ENCODE results near the gene SMAD4. TPM values are rescaled to one million over a fixed set of nuclear protein-coding genes. Genes with fewer than 3 reads are reported as not detected.

SMAD4 gene
- total and polyA plus RNA-seq, 2 of the 8 experiments (the other 6 are each of a cell fraction or from before 2014, with no cell fraction given), result 86.5 to 139 TPM

GRCh38 chr18:51017140-51017879 is 12.7 kb upstream of the SMAD4 start:
- peak overlapping the region; percentile 84 for H2BK12ac ChIP-seq (ENCODE audit: low read depth, low read length)
- peaks cover 4 to 17% (median 9%) of the 10 kb centered on the region in 4 experiments for H3K4me1 ChIP-seq (replicated peaks in 1 of 4; ENCODE audit: control insufficient read depth in 3 of 4, insufficient read depth in 4 of 4, low read length in 3 of 4)
- no peaks in the 10 kb centered on the region for H3K9me3 ChIP-seq (ENCODE audit: insufficient read depth in 2 of 2, low read depth in 1 of 2, low read length in 1 of 2)
- H4K8ac ChIP-seq (ENCODE audit: extremely low read depth, insufficient read depth, low read length), result no peak overlapping the region; the same call in 1 of the 2 replicates
- peak overlapping the region; percentile 53 for H3K18ac ChIP-seq (ENCODE audit: extremely low read depth, low read length)
- ChIA-PET CTCF (ENCODE audit: partially characterized antibody) (interaction anchor here (0.7 to 1.4 kb wide), 7 partner anchors 9 to 196 kb away, joined by 3 read pairs; no protein-coding TSS in a partner anchor), POLR2A (ENCODE audit: partially characterized antibody) (interaction anchor here (0.8 to 1.9 kb wide), 8 partner anchors 11 to 139 kb away, joined by 3 to 6 read pairs (median 4); partner anchors contain the start of genes ELAC1, ME2 and SMAD4)
- H2AFZ ChIP-seq (ENCODE audit: low read length), result peak overlapping the region; percentile 70
- peak overlapping the region; percentile 18; the same call in 1 of the 2 replicates for H3K27ac ChIP-seq (ENCODE audit: low read depth, low read length)
- H2BK5ac ChIP-seq (ENCODE audit: low read depth, low read length), result peak overlapping the region; percentile 77; the same call in 1 of the 2 replicates
- H4K5ac ChIP-seq (ENCODE audit: insufficient read length, low read depth, low read length), result no peak overlapping the region
- 66% methylated on average over 8 of the region's 8 CpGs; no CpG with 5 or more reads in 1 of the 2 experiments for WGBS, 2 experiments (ENCODE audit: extremely low coverage in 1 of 2, insufficient coverage in 1 of 2, insufficient read length in 1 of 2, insufficient replicate concordance in 2 of 2, low coverage in 1 of 2, low lambda C conversion rate in 2 of 2, missing lambda C conversion rate in 1 of 2)
- FAIRE-seq (peak; percentile 78), DNase-seq (ENCODE audit: low read depth in 1 of 2, low spot score in 2 of 2) (peak in 1 of 2 experiments; percentile 56)
- H3K36me3 ChIP-seq (ENCODE audit: control insufficient read depth in 2 of 4, insufficient read depth in 4 of 4, low read length in 3 of 4), result no peaks in the 10 kb centered on the region
- peak overlapping the region; percentile 3; the same call in 1 of the 2 replicates for H2BK20ac ChIP-seq (ENCODE audit: low read length)
- H3K27me3 ChIP-seq (replicated peaks in 1 of 4; ENCODE audit: control insufficient read depth in 3 of 4, extremely low read depth in 1 of 4, insufficient read depth in 3 of 4, low read length in 3 of 4), result no peaks in the 10 kb centered on the region
- H3K4me2 ChIP-seq (ENCODE audit: insufficient read depth in 1 of 2, low read depth in 2 of 2, low read length in 2 of 2), result peak overlapping the region; percentile 2 to 42; a peak in 2 of 4 replicates
- no peak overlapping the region for H3K4me3 ChIP-seq (ENCODE audit: extremely low read depth in 1 of 4, insufficient read depth in 2 of 4, low read depth in 3 of 4, low read length in 4 of 4)
- no peak overlapping the region for H2BK15ac ChIP-seq (ENCODE audit: low read length)
- H4K91ac ChIP-seq (replicated peaks; ENCODE audit: insufficient read length, low read length), result peak overlapping the region; percentile 22
- no peak overlapping the region for H3K14ac ChIP-seq (ENCODE audit: insufficient read length)
- H2AK5ac ChIP-seq (ENCODE audit: low read depth, low read length), result no peak overlapping the region
- H3K9ac ChIP-seq (replicated peaks in 1 of 4; ENCODE audit: extremely low read depth in 1 of 4, low read depth in 3 of 4, low read length in 3 of 4), result no peak overlapping the region
- no peaks in the 10 kb centered on the region for H3K79me1 ChIP-seq (ENCODE audit: low read depth, low read length)
- H3K79me2 ChIP-seq (ENCODE audit: control insufficient read depth in 1 of 2, insufficient read depth in 2 of 2, low read length in 2 of 2), result no peaks in the 10 kb centered on the region
- H3K23ac ChIP-seq (ENCODE audit: insufficient read length), result no peak overlapping the region
- H3K56ac ChIP-seq (replicated peaks; ENCODE audit: insufficient read length, low read depth, low read length), result no peak overlapping the region
- peak overlapping the region; percentile 29 for H2BK120ac ChIP-seq (replicated peaks; ENCODE audit: low read depth, low read length)
- no peaks in the 10 kb centered on the region for H3K23me2 ChIP-seq (ENCODE audit: low read depth, low read length)
- H4K20me1 ChIP-seq (replicated peaks in 1 of 2; ENCODE audit: control insufficient read depth in 1 of 2, insufficient read depth in 2 of 2, low read length in 2 of 2), result no peaks in the 10 kb centered on the region
- no peak overlapping the region for H3K4ac ChIP-seq (replicated peaks; ENCODE audit: insufficient read length, low read depth, low read length)
- no peak for TF ChIP-seq RFX5 (IDR thresholded peaks at IDR 0.05; ENCODE audit: borderline replicate concordance, low read depth, low read length)
- TF ChIP-seq BRCA1 (IDR thresholded peaks at IDR 0.05; ENCODE audit: low read depth, low read length), result no peak
- TF ChIP-seq ASH2L (IDR thresholded peaks at IDR 0.05; ENCODE audit: low read length), result peak; percentile 21
- TF ChIP-seq TAF1 (IDR thresholded peaks at IDR 0.05; ENCODE audit: low read depth, low read length), result 0 out of 2 replicates have a peak, but pooled peaks have one; percentile 46
- TF ChIP-seq EP300 (IDR thresholded peaks at IDR 0.05; ENCODE audit: borderline replicate concordance in 1 of 2, low read depth in 2 of 2, low read length in 2 of 2), result peak in 1 of 2 experiments; percentile 27; a peak in 1 of 3 replicates
- no peak for TF ChIP-seq EGR1 (IDR thresholded peaks at IDR 0.05; ENCODE audit: borderline replicate concordance, low read depth, low read length)
- TF ChIP-seq HDAC2 (IDR thresholded peaks at IDR 0.05; ENCODE audit: borderline replicate concordance in 1 of 2, low read depth in 2 of 2, low read length in 2 of 2), result no peak; a peak in 1 of 4 replicates
- no peak for TF ChIP-seq KDM5A (IDR thresholded peaks at IDR 0.05; ENCODE audit: low read length)

Data from H1 (cell line).